Liver (tissue), 9 donors: ENCODE results near the gene ASB1. TPM values are rescaled to one million over a fixed set of nuclear protein-coding genes. Genes with fewer than 3 reads are reported as not detected.

Experiments
- DNase-seq: peaks from one replicate; pipeline ENCODE4 v3.0.0-alpha.2; 2017; ENCODE audit warnings: low spot score
- H3K27ac ChIP-seq, 2 donors: one replicate each; pipeline ENCODE4 v1.7.0; 2013; ENCODE audit warnings: inconsistent platforms in 2 of 2, low read length in 2 of 2, control low read depth in 1 of 2, low read depth in 1 of 2, mild to moderate bottlenecking in 1 of 2
- H3K27me3 ChIP-seq, 4 donors: one replicate each; pipeline versions ENCODE4 v1.6.1 to v1.7.0; 2013; ENCODE audit warnings: low read length in 3 of 4, inconsistent platforms in 1 of 4, mild to moderate bottlenecking in 1 of 4, moderate library complexity in 1 of 4; ENCODE audit not compliant: control insufficient read depth in 4 of 4, insufficient read depth in 4 of 4
- H3K36me3 ChIP-seq, 4 donors: one replicate each; pipeline versions ENCODE4 v1.6.1 to v1.7.0; 2013; ENCODE audit warnings: low read length in 3 of 4, mild to moderate bottlenecking in 3 of 4, low read depth in 1 of 4, moderate library complexity in 1 of 4; ENCODE audit not compliant: control insufficient read depth in 4 of 4, insufficient read depth in 3 of 4
- H3K4me1 ChIP-seq, 4 donors: one replicate each; pipeline versions ENCODE4 v1.6.1 to v1.7.0; 2013; ENCODE audit warnings: low read length in 3 of 4, mild to moderate bottlenecking in 3 of 4, moderate library complexity in 1 of 4; ENCODE audit not compliant: control insufficient read depth in 4 of 4, insufficient read depth in 4 of 4
- H3K4me3 ChIP-seq, 3 donors: one replicate each; pipeline versions ENCODE4 v1.6.1 to v1.7.0; 2013; ENCODE audit warnings: low read length in 3 of 3, control low read depth in 1 of 3, low read depth in 1 of 3, mild to moderate bottlenecking in 1 of 3
- H3K9ac ChIP-seq, 2 donors: one replicate each; pipeline ENCODE4 v1.7.0; 2013; ENCODE audit warnings: low read length in 2 of 2, mild to moderate bottlenecking in 2 of 2, moderate library complexity in 2 of 2, control low read depth in 1 of 2, low read depth in 1 of 2
- H3K9me3 ChIP-seq, 4 donors: one replicate each; pipeline versions ENCODE4 v1.6.1 to v1.7.0; 2013; ENCODE audit warnings: low read length in 3 of 4; ENCODE audit not compliant: control insufficient read depth in 4 of 4
- CTCF ChIP-seq: fragments of 150-350 bp; IDR thresholded peaks from 2 replicates; pipeline ENCODE4 v1.5.1; 2017; ENCODE audit warnings: improper control_type of control experiment, low read depth, low read length; ENCODE audit not compliant: missing input control
- EGR1 ChIP-seq, 2 donors: IDR thresholded peaks; 2 replicates each; pipeline ENCODE4 v1.6.1; 2016 to 2018; ENCODE audit warnings: antibody characterized with exemption in 2 of 2, low read depth in 2 of 2
- FOXA2 ChIP-seq: IDR thresholded peaks from 2 replicates; pipeline ENCODE4 v1.6.1; 2016; ENCODE audit warnings: antibody characterized with exemption
- GABPA ChIP-seq, 2 donors: IDR thresholded peaks in 1 of 2; conservative IDR thresholded peaks in 1 of 2; 2 replicates each; pipeline ENCODE4 v1.6.1; 2016; ENCODE audit warnings: antibody characterized with exemption in 2 of 2, mild to moderate bottlenecking in 1 of 2, moderate library complexity in 1 of 2
- HNF4A ChIP-seq, 2 donors: conservative IDR thresholded peaks; 2 replicates each; pipeline ENCODE4 v1.6.1; 2016; ENCODE audit warnings: antibody characterized with exemption in 2 of 2, mild to moderate bottlenecking in 2 of 2
- HNF4G ChIP-seq: IDR thresholded peaks from 2 replicates; pipeline ENCODE4 v1.6.1; 2016; ENCODE audit warnings: antibody characterized with exemption
- JUND ChIP-seq, 2 donors: IDR thresholded peaks; 2 replicates each; pipeline ENCODE4 v1.6.1; 2016; ENCODE audit warnings: antibody characterized with exemption in 2 of 2
- NR2F2 ChIP-seq: IDR thresholded peaks from 2 replicates; pipeline ENCODE4 v1.6.1; 2016; ENCODE audit warnings: antibody characterized with exemption
- RAD21 ChIP-seq, 2 donors: IDR thresholded peaks; 2 replicates each; pipeline ENCODE4 v1.6.1; 2016; ENCODE audit warnings: antibody characterized with exemption in 2 of 2, mild to moderate bottlenecking in 2 of 2
- REST ChIP-seq: IDR thresholded peaks from 2 replicates; pipeline ENCODE4 v1.6.1; 2016; ENCODE audit warnings: antibody characterized with exemption, mild to moderate bottlenecking
- RXRA ChIP-seq, 2 donors: IDR thresholded peaks; 2 replicates each; pipeline ENCODE4 v1.6.1; 2017 to 2018; ENCODE audit warnings: antibody characterized with exemption in 2 of 2, mild to moderate bottlenecking in 1 of 2
- SP1 ChIP-seq: IDR thresholded peaks from 2 replicates; pipeline ENCODE4 v1.6.1; 2018; ENCODE audit warnings: antibody characterized with exemption, mild to moderate bottlenecking
- TAF1 ChIP-seq: conservative IDR thresholded peaks from 2 replicates; pipeline ENCODE4 v1.6.1; 2016; ENCODE audit warnings: antibody characterized with exemption, mild to moderate bottlenecking
- YY1 ChIP-seq: IDR thresholded peaks from 2 replicates; pipeline ENCODE4 v1.6.1; 2016; ENCODE audit warnings: antibody characterized with exemption, mild to moderate bottlenecking
- WGBS: extraction: QIAGEN DNeasy Blood & Tissue Kit; methylation state at CpG from one replicate; pipeline ENCODE4 v1.1.7; 2013; 5-methylcytosine and 5-hydroxymethylcytosine counted together
- polyA plus RNA-seq, 2 donors: library from polyadenylated mRNA; stranded (reverse) in 1 of 2; unstranded in 1 of 2; fragments of 200-250 nt in 1 of 2; fragments of >200 nt in 1 of 2; fragmentation: Nextera tagmentation in 1 of 2; extraction: Ambion mirVana in 1 of 2; gene quantifications; one replicate each; pipeline versions ENCODE4 v1.2.1 to v1.2.3, GENCODE V29; 2013 to 2015
- total RNA-seq, 2 donors: library from RNA; depleted of rRNA; stranded (reverse); fragments of >200 nt; gene quantifications; one replicate each; pipeline ENCODE4 v1.2.3, GENCODE V29; 2014
- TF ChIP-seq, protein P1 (sequence below): IDR thresholded peaks from 2 replicates; pipeline ENCODE4 v1.6.1; 2016; ENCODE audit warnings: antibody characterized with exemption
- TF ChIP-seq, protein P2 (sequence below): IDR thresholded peaks from 2 replicates; pipeline ENCODE4 v1.6.1; 2016; ENCODE audit warnings: antibody characterized with exemption
- TF ChIP-seq, protein P3 (sequence below): IDR thresholded peaks from 2 replicates; pipeline ENCODE4 v1.6.1; 2016; ENCODE audit warnings: antibody characterized with exemption
- donor health status: healthy.
- donor health status: healthy.
- donor health status: healthy.
- donor health status: healthy.
- donor health status: healthy.

The ASB1 gene
- total and polyA plus RNA-seq, 4 donors: 6.1 to 15.2 (median 10.5) TPM

- H3K36me3 ChIP-seq: no peaks in the 10 kb centered on the region
- WGBS: 93% methylated on average over 2 of the region's 2 CpGs
These were observed 13.4 kb upstream of the ASB1 start for GRCh38 chr2:238413368-238413767.

More at GRCh38 chr2:238413368-238413767, 13.4 kb upstream of the ASB1 start:
- Histone ChIP-seq H3K4me3 (no peak overlapping the region), H3K9ac (no peak overlapping the region), H3K9me3 (peaks cover 0 to 11% (median 5%) of the 10 kb centered on the region in 4 donors), H3K4me1 (no peaks in the 10 kb centered on the region), H3K27me3 (no peaks in the 10 kb centered on the region), H3K27ac (no peak overlapping the region)
- no peak for DNase-seq
- TF ChIP-seq, protein P1, sequence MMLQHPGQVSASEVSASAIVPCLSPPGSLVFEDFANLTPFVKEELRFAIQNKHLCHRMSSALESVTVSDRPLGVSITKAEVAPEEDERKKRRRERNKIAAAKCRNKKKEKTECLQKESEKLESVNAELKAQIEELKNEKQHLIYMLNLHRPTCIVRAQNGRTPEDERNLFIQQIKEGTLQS: no peak
- TF ChIP-seq, protein P2, sequence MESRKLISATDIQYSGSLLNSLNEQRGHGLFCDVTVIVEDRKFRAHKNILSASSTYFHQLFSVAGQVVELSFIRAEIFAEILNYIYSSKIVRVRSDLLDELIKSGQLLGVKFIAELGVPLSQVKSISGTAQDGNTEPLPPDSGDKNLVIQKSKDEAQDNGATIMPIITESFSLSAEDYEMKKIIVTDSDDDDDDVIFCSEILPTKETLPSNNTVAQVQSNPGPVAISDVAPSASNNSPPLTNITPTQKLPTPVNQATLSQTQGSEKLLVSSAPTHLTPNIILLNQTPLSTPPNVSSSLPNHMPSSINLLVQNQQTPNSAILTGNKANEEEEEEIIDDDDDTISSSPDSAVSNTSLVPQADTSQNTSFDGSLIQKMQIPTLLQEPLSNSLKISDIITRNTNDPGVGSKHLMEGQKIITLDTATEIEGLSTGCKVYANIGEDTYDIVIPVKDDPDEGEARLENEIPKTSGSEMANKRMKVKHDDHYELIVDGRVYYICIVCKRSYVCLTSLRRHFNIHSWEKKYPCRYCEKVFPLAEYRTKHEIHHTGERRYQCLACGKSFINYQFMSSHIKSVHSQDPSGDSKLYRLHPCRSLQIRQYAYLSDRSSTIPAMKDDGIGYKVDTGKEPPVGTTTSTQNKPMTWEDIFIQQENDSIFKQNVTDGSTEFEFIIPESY: no peak
- TF ChIP-seq NR2F2: no peak
- TF ChIP-seq RXRA (IDR thresholded peaks at IDR 0.05): no peak
- no peak for TF ChIP-seq JUND (IDR thresholded peaks at IDR 0.05)
- TF ChIP-seq, protein P3, sequence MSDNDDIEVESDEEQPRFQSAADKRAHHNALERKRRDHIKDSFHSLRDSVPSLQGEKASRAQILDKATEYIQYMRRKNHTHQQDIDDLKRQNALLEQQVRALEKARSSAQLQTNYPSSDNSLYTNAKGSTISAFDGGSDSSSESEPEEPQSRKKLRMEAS: no peak
- no peak for TF ChIP-seq FOXA2
- TF ChIP-seq GABPA (IDR thresholded peaks at IDR 0.05 in 1 of 2, conservative IDR thresholded peaks at IDR 0.05 in 1 of 2): no peak
- TF ChIP-seq RAD21 (IDR thresholded peaks at IDR 0.05): no peak
- no peak for TF ChIP-seq HNF4A (conservative IDR thresholded peaks at IDR 0.05)
- no peak for TF ChIP-seq EGR1 (IDR thresholded peaks at IDR 0.05; ENCODE audit: low read depth in 2 of 2)
- TF ChIP-seq REST: no peak
- no peak for TF ChIP-seq YY1
- TF ChIP-seq HNF4G: no peak
- TF ChIP-seq TAF1: no peak
- no peak for TF ChIP-seq CTCF
- no peak for TF ChIP-seq SP1
